Ovary (tissue), 9 donors: ENCODE data around the gene ACOT6. TPM values are rescaled to one million over a fixed set of nuclear protein-coding genes. Genes with fewer than 3 reads are reported as not detected.

Source experiments
- DNase-seq, 5 donors: peaks; one replicate each; pipeline ENCODE4 v3.0.0-alpha.2; 2019 to 2020
- H3K27ac ChIP-seq, 2 donors: fragments of 200-600 bp; one replicate each; pipeline versions ENCODE4 v1.5.1 to v1.8.0; 2019 to 2022
- H3K27me3 ChIP-seq: fragments of 200-600 bp; one replicate; pipeline ENCODE4 v1.8.0; 2022
- H3K36me3 ChIP-seq: fragments of 200-600 bp; sonication (generic); one replicate; pipeline ENCODE4 v1.5.1; 2019
- H3K4me1 ChIP-seq: one replicate; pipeline ENCODE4 v1.8.1; 2013; ENCODE audit warnings: mild to moderate bottlenecking, moderate library complexity; ENCODE audit not compliant: insufficient read depth
- H3K4me3 ChIP-seq: fragments of 200-600 bp; sonication (generic); one replicate; pipeline ENCODE4 v1.5.1; 2017
- H3K9me3 ChIP-seq, 2 donors: fragments of 200-600 bp in 1 of 2; sonication (generic) in 1 of 2; one replicate each; pipeline versions ENCODE4 v1.5.1 to v1.8.1; 2013 to 2019; ENCODE audit warnings: mild to moderate bottlenecking in 1 of 2, moderate library complexity in 1 of 2
- CTCF ChIP-seq, 3 donors: fragments of 450-650 bp in 2 of 3; fragments of 200-600 bp in 1 of 3; IDR thresholded peaks; one replicate each; pipeline versions ENCODE4 v1.5.1 to v1.8.0; 2016 to 2022; ENCODE audit warnings: antibody characterized with exemption in 3 of 3, mild to moderate bottlenecking in 1 of 3
- EP300 ChIP-seq: sonication (generic); formaldehyde crosslinking; IDR thresholded peaks from one replicate; pipeline ENCODE4 v1.6.1; 2017; ENCODE audit warnings: antibody characterized with exemption
- POLR2A ChIP-seq: fragments of 450-650 bp; IDR thresholded peaks from one replicate; pipeline ENCODE4 v1.6.1; 2017; ENCODE audit warnings: antibody characterized with exemption, mild to moderate bottlenecking, moderate library complexity
- WGBS, 3 donors: extraction: QIAGEN DNeasy Blood & Tissue Kit in 1 of 3; methylation state at CpG; one replicate each; pipeline versions ENCODE4 v1.1.5 to v1.1.7; 2013 to 2017; 5-methylcytosine and 5-hydroxymethylcytosine counted together
- intact Hi-C, 4 donors: fragments of 100-400 bp; cut with DNase I; formaldehyde crosslinking; loops; one replicate each; pipeline versions ENCODE4 v1.11.0 to v1.15.1; 2022 to 2023
- polyA plus RNA-seq, 2 donors: library from polyadenylated mRNA; stranded (reverse); fragments of 200-250 nt in 1 of 2; fragments of 350-450 nt in 1 of 2; fragmentation: Illumina TruSeq in 1 of 2; extraction: RNeasy Lipid Tissue Mini Kit (QIAGEN cat#74804) in 1 of 2; gene quantifications; one replicate each; pipeline ENCODE4 v1.2.3, GENCODE V29; 2013 to 2014
- total RNA-seq, 7 donors: library from RNA; depleted of rRNA in 2 of 7; stranded (reverse); fragments of >200 nt in 2 of 7; fragmentation: NEBNext Ultra II Directional in 3 of 7; extraction: Animal tissue kit (Norgen Biotek cat#: 25700) in 3 of 7; gene quantifications; one replicate each; pipeline versions ENCODE4 v1.1.0 to v1.2.4, GENCODE V29; 2016 to 2023
- donor health status: DM: no; HTN: no; CAD: no; lungs with moderate emphysema.
- donor health status: DM: no; HTN: no; CAD: no.
- donor health status: Bipolar disorder and iron deficiency.
- donor health status: DM: yes; HTN: yes; CAD: no.
- donor health status: DM: no; HTN: no; CAD: no.
- donor health status: DM: yes; HTN: yes; CAD: no.

The ACOT6 gene
- total and polyA plus RNA-seq, 9 donors = 0.10 TPM; not detected in 8

DNA sequence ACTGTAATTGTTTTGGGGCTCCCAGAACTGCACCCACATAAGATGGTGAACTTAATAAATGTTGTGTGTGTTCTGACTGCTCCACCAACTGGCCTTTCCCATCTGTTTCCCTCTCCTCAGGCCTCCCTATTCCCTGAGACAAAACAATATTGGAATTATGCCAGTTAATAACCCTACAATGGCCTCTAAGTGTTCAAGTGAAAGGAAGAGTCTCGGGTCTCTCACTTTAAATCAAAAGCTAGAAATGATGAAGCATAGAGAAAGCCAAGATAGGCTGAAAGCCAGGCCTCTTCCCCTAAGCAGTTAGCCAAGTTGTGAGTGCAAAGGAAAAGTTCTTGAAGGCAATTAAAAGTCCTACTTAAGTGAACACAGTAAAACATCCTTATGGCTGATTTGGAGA lies 13.4 kb downstream of the ACOT6 start:
- intact Hi-C loops = no loop called here
- H3K27ac ChIP-seq = no peak overlapping the region
- no peaks in the 10 kb centered on the region for H3K9me3 ChIP-seq
- no peaks in the 10 kb centered on the region for H3K36me3 ChIP-seq
- no peak overlapping the region for H3K4me3 ChIP-seq
- no peak for DNase-seq
- WGBS, 3 donors = 4 to 16% (median 15%) methylated on average over 1 of the region's 1 CpG
- TF ChIP-seq CTCF (IDR thresholded peaks at IDR 0.05) = no peak
- no peak for TF ChIP-seq POLR2A
- no peaks in the 10 kb centered on the region for H3K4me1 ChIP-seq
- H3K27me3 ChIP-seq = no peaks in the 10 kb centered on the region

- TF ChIP-seq CTCF (IDR thresholded peaks at IDR 0.05) (no peak), POLR2A (no peak), EP300 (no peak)
- DNase-seq = no peak
- Histone ChIP-seq H3K27me3 (no peaks in the 10 kb centered on the region), H3K36me3 (no peaks in the 10 kb centered on the region), H3K9me3 (no peaks in the 10 kb centered on the region), H3K4me1 (no peaks in the 10 kb centered on the region), H3K27ac (no peak overlapping the region), H3K4me3 (no peak overlapping the region)
- 76 to 90% (median 85%) methylated on average over 2 of the region's 2 CpGs for WGBS, 3 donors
- intact Hi-C loops = no loop called here
Measured at GRCh38 chr14:73627151-73627558, 14.8 kb downstream of the ACOT6 start.

- no peaks in the 10 kb centered on the region for H3K27me3 ChIP-seq
- no peak overlapping the region for H3K4me3 ChIP-seq
- WGBS, 3 donors = 46 to 52% (median 50%) methylated on average over 10 of the region's 10 CpGs
- H3K27ac ChIP-seq = no peak overlapping the region
- intact Hi-C loops = loop anchor here in 3 of 4 donors (2.0 to 5.0 kb wide), 2 partner anchors 121 to 123 kb away; no protein-coding TSS in a partner anchor
- no peaks in the 10 kb centered on the region for H3K9me3 ChIP-seq
- peaks cover 4% of the 10 kb centered on the region for H3K4me1 ChIP-seq
- TF ChIP-seq POLR2A = no peak
- no peak for TF ChIP-seq EP300
- no peak for TF ChIP-seq CTCF (IDR thresholded peaks at IDR 0.05)
- no peak for DNase-seq
- H3K36me3 ChIP-seq = no peaks in the 10 kb centered on the region
Measured at GRCh38 chr14:73630009-73630780, 17.9 kb downstream of the ACOT6 start.

DNA sequence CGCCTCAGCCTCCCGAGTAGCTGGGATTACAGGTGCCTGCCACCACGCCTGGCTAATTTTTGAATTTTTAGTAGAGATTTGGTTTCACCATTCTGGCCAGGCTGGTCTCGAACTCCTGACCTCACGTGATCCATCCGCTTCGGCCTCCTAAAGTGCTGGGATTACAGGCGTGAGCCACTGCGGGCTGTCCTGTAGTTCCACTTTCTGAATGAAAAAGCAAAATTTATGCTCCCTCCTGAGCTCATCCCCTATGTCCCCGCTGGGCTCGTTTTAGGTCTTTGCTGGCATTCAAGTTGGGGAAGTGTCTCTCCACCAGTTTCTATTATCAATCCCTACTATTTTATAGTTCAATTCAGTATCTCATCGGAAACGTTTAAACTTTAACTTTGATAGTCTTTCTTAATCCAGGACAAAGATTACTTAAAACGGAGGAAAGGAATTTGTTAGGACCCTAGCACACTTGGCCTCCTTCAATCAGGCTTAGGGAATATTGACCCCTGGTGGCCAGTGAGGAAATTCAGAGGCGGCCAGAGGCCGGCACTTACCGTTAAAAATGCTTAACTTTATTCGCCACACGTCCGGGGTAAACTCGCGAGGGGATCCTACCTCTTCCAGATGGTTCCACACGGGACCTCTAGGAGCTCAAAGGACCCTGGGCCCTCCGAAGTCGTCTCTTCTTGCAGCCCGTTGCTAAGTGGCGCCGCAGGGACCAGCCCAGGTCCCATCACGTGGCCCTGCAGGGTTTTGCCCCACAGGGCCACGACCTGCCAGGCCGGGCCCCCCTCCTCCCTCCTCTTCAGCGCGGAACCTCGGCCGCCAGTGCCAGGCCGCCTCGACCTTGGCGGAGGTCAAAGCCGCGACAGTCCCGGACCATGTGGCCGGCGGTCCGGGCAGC lies 21.0 kb downstream of the ACOT6 start:
- TF ChIP-seq POLR2A (no peak), CTCF (IDR thresholded peaks at IDR 0.05) (peak in 2 of 3 donors; percentile 85 to 86)
- H3K4me3 ChIP-seq = peak overlapping the region; percentile 48
- 11 to 15% (median 13%) methylated on average over 43 to 44 of the region's 44 CpGs for WGBS, 3 donors
- no peaks in the 10 kb centered on the region for H3K36me3 ChIP-seq
- H3K4me1 ChIP-seq = peaks cover 4% of the 10 kb centered on the region
- no peaks in the 10 kb centered on the region for H3K9me3 ChIP-seq
- intact Hi-C loops = loop anchor here in 2 of 4 donors (5.0 kb wide), 1 partner anchor 126 kb away; no protein-coding TSS in a partner anchor
- peak overlapping the region; percentile 50 to 53 for H3K27ac ChIP-seq
- DNase-seq = peak; percentile 45 to 77 (median 70)
- no peaks in the 10 kb centered on the region for H3K27me3 ChIP-seq
